Liver (tissue), 9 donors: ENCODE data around the gene SPI1. TPM values are rescaled to one million over a fixed set of nuclear protein-coding genes. Genes with fewer than 3 reads are reported as not detected.

Experiments
- DNase-seq: peaks from one replicate; pipeline ENCODE4 v3.0.0-alpha.2; 2017; ENCODE audit warnings: low spot score
- H3K27ac ChIP-seq, 2 donors: one replicate each; pipeline ENCODE4 v1.7.0; 2013; ENCODE audit warnings: inconsistent platforms in 2 of 2, low read length in 2 of 2, control low read depth in 1 of 2, low read depth in 1 of 2, mild to moderate bottlenecking in 1 of 2
- H3K27me3 ChIP-seq, 4 donors: one replicate each; pipeline versions ENCODE4 v1.6.1 to v1.7.0; 2013; ENCODE audit warnings: low read length in 3 of 4, inconsistent platforms in 1 of 4, mild to moderate bottlenecking in 1 of 4, moderate library complexity in 1 of 4; ENCODE audit not compliant: control insufficient read depth in 4 of 4, insufficient read depth in 4 of 4
- H3K36me3 ChIP-seq, 4 donors: one replicate each; pipeline versions ENCODE4 v1.6.1 to v1.7.0; 2013; ENCODE audit warnings: low read length in 3 of 4, mild to moderate bottlenecking in 3 of 4, low read depth in 1 of 4, moderate library complexity in 1 of 4; ENCODE audit not compliant: control insufficient read depth in 4 of 4, insufficient read depth in 3 of 4
- H3K4me1 ChIP-seq, 4 donors: one replicate each; pipeline versions ENCODE4 v1.6.1 to v1.7.0; 2013; ENCODE audit warnings: low read length in 3 of 4, mild to moderate bottlenecking in 3 of 4, moderate library complexity in 1 of 4; ENCODE audit not compliant: control insufficient read depth in 4 of 4, insufficient read depth in 4 of 4
- H3K4me3 ChIP-seq, 3 donors: one replicate each; pipeline versions ENCODE4 v1.6.1 to v1.7.0; 2013; ENCODE audit warnings: low read length in 3 of 3, control low read depth in 1 of 3, low read depth in 1 of 3, mild to moderate bottlenecking in 1 of 3
- H3K9ac ChIP-seq, 2 donors: one replicate each; pipeline ENCODE4 v1.7.0; 2013; ENCODE audit warnings: low read length in 2 of 2, mild to moderate bottlenecking in 2 of 2, moderate library complexity in 2 of 2, control low read depth in 1 of 2, low read depth in 1 of 2
- H3K9me3 ChIP-seq, 4 donors: one replicate each; pipeline versions ENCODE4 v1.6.1 to v1.7.0; 2013; ENCODE audit warnings: low read length in 3 of 4; ENCODE audit not compliant: control insufficient read depth in 4 of 4
- EGR1 ChIP-seq, 2 donors: IDR thresholded peaks; 2 replicates each; pipeline ENCODE4 v1.6.1; 2016 to 2018; ENCODE audit warnings: antibody characterized with exemption in 2 of 2, low read depth in 2 of 2
- FOXA1 ChIP-seq: IDR thresholded peaks from 2 replicates; pipeline ENCODE4 v1.6.1; 2016; ENCODE audit warnings: antibody characterized with exemption
- FOXA2 ChIP-seq: IDR thresholded peaks from 2 replicates; pipeline ENCODE4 v1.6.1; 2016; ENCODE audit warnings: antibody characterized with exemption
- GABPA ChIP-seq, 2 donors: IDR thresholded peaks in 1 of 2; conservative IDR thresholded peaks in 1 of 2; 2 replicates each; pipeline ENCODE4 v1.6.1; 2016; ENCODE audit warnings: antibody characterized with exemption in 2 of 2, mild to moderate bottlenecking in 1 of 2, moderate library complexity in 1 of 2
- HNF4A ChIP-seq, 2 donors: conservative IDR thresholded peaks; 2 replicates each; pipeline ENCODE4 v1.6.1; 2016; ENCODE audit warnings: antibody characterized with exemption in 2 of 2, mild to moderate bottlenecking in 2 of 2
- HNF4G ChIP-seq: IDR thresholded peaks from 2 replicates; pipeline ENCODE4 v1.6.1; 2016; ENCODE audit warnings: antibody characterized with exemption
- JUND ChIP-seq, 2 donors: IDR thresholded peaks; 2 replicates each; pipeline ENCODE4 v1.6.1; 2016; ENCODE audit warnings: antibody characterized with exemption in 2 of 2
- NR2F2 ChIP-seq: IDR thresholded peaks from 2 replicates; pipeline ENCODE4 v1.6.1; 2016; ENCODE audit warnings: antibody characterized with exemption
- RAD21 ChIP-seq, 2 donors: IDR thresholded peaks; 2 replicates each; pipeline ENCODE4 v1.6.1; 2016; ENCODE audit warnings: antibody characterized with exemption in 2 of 2, mild to moderate bottlenecking in 2 of 2
- RXRA ChIP-seq, 2 donors: IDR thresholded peaks; 2 replicates each; pipeline ENCODE4 v1.6.1; 2017 to 2018; ENCODE audit warnings: antibody characterized with exemption in 2 of 2, mild to moderate bottlenecking in 1 of 2
- SP1 ChIP-seq: IDR thresholded peaks from 2 replicates; pipeline ENCODE4 v1.6.1; 2018; ENCODE audit warnings: antibody characterized with exemption, mild to moderate bottlenecking
- TAF1 ChIP-seq: conservative IDR thresholded peaks from 2 replicates; pipeline ENCODE4 v1.6.1; 2016; ENCODE audit warnings: antibody characterized with exemption, mild to moderate bottlenecking
- YY1 ChIP-seq: IDR thresholded peaks from 2 replicates; pipeline ENCODE4 v1.6.1; 2016; ENCODE audit warnings: antibody characterized with exemption, mild to moderate bottlenecking
- WGBS: extraction: QIAGEN DNeasy Blood & Tissue Kit; methylation state at CpG from one replicate; pipeline ENCODE4 v1.1.7; 2013; 5-methylcytosine and 5-hydroxymethylcytosine counted together
- polyA plus RNA-seq, 2 donors: library from polyadenylated mRNA; stranded (reverse) in 1 of 2; unstranded in 1 of 2; fragments of 200-250 nt in 1 of 2; fragments of >200 nt in 1 of 2; fragmentation: Nextera tagmentation in 1 of 2; extraction: Ambion mirVana in 1 of 2; gene quantifications; one replicate each; pipeline versions ENCODE4 v1.2.1 to v1.2.3, GENCODE V29; 2013 to 2015
- total RNA-seq, 2 donors: library from RNA; depleted of rRNA; stranded (reverse); fragments of >200 nt; gene quantifications; one replicate each; pipeline ENCODE4 v1.2.3, GENCODE V29; 2014
- TF ChIP-seq, protein P1 (sequence below): IDR thresholded peaks from 2 replicates; pipeline ENCODE4 v1.6.1; 2016; ENCODE audit warnings: antibody characterized with exemption, mild to moderate bottlenecking
- TF ChIP-seq, protein P2 (sequence below): IDR thresholded peaks from 2 replicates; pipeline ENCODE4 v1.6.1; 2016; ENCODE audit warnings: antibody characterized with exemption
- TF ChIP-seq, protein P3 (sequence below): IDR thresholded peaks from 2 replicates; pipeline ENCODE4 v1.6.1; 2016; ENCODE audit warnings: antibody characterized with exemption
- TF ChIP-seq, protein P4 (sequence below): fragments of 150-350 bp; IDR thresholded peaks from 2 replicates; pipeline ENCODE4 v1.5.1; 2017; ENCODE audit warnings: improper control_type of control experiment, low read depth, low read length; ENCODE audit not compliant: missing input control
- TF ChIP-seq, protein P5 (sequence below): IDR thresholded peaks from 2 replicates; pipeline ENCODE4 v1.6.1; 2016; ENCODE audit warnings: antibody characterized with exemption
- donor health status: healthy.
- donor health status: healthy.
- donor health status: healthy.
- donor health status: healthy.
- donor health status: healthy.

SPI1 gene
- total and polyA plus RNA-seq, 4 donors, result 2.3 to 14.4 (median 13.3) TPM

DNA sequence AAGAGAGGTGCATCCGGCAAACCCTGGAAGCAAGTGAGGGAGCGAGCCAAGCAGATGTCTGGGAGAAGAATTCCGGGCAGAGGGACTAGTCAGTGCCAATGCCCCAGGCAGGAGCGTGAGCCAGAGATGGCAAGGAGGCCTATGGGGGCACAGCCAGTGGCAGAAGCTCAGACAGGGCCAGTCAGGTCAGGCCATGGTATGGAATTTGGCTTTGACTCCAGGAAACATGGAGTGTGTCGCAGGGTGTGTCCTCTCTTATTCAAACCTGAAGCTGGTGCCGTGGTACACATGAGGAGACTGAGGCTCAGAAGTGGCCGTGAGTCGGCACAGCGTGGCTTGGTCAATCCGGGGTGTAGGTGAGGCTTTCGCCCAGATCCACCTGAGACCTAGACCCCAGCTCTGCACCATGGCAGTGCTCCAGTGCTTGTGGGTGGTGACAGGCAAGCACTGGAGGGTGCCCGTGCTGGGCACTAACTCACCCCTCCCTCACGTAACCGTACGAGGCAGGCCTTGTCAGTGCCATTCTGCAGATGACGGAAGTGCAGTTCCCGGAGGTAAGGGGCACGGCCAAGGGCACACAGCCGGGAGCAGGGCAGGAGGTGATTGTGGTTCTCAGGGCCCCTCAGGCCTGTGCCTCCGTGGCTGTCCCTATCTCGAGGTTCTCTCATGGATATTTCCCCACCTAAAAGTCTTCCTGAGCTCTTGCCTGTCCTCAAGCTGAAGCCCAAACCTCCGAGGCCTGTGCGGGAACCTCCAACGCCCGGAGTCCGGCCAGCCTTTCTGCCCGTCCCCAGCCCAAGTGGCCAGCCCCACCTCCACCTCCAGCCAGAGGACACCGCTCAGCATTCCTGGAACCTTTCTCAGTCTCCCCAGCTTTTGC, 10.6 kb upstream of the SPI1 start:
- Histone ChIP-seq H3K9ac (no peak overlapping the region), H3K36me3 (no peaks in the 10 kb centered on the region), H3K27ac (peak overlapping the region; percentile 53 to 76), H3K9me3 (no peaks in the 10 kb centered on the region), H3K27me3 (no peaks in the 10 kb centered on the region), H3K4me1 (peaks cover 0 to 9% (median 0%) of the 10 kb centered on the region in 4 donors), H3K4me3 (no peak overlapping the region)
- DNase-seq, result no peak
- no peak for TF ChIP-seq JUND (IDR thresholded peaks at IDR 0.05)
- TF ChIP-seq, protein P1, sequence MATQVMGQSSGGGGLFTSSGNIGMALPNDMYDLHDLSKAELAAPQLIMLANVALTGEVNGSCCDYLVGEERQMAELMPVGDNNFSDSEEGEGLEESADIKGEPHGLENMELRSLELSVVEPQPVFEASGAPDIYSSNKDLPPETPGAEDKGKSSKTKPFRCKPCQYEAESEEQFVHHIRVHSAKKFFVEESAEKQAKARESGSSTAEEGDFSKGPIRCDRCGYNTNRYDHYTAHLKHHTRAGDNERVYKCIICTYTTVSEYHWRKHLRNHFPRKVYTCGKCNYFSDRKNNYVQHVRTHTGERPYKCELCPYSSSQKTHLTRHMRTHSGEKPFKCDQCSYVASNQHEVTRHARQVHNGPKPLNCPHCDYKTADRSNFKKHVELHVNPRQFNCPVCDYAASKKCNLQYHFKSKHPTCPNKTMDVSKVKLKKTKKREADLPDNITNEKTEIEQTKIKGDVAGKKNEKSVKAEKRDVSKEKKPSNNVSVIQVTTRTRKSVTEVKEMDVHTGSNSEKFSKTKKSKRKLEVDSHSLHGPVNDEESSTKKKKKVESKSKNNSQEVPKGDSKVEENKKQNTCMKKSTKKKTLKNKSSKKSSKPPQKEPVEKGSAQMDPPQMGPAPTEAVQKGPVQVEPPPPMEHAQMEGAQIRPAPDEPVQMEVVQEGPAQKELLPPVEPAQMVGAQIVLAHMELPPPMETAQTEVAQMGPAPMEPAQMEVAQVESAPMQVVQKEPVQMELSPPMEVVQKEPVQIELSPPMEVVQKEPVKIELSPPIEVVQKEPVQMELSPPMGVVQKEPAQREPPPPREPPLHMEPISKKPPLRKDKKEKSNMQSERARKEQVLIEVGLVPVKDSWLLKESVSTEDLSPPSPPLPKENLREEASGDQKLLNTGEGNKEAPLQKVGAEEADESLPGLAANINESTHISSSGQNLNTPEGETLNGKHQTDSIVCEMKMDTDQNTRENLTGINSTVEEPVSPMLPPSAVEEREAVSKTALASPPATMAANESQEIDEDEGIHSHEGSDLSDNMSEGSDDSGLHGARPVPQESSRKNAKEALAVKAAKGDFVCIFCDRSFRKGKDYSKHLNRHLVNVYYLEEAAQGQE, result no peak
- no peak for TF ChIP-seq GABPA (IDR thresholded peaks at IDR 0.05 in 1 of 2, conservative IDR thresholded peaks at IDR 0.05 in 1 of 2)
- no peak for TF ChIP-seq FOXA1
- TF ChIP-seq YY1, result no peak
- no peak for TF ChIP-seq FOXA2
- TF ChIP-seq HNF4A (conservative IDR thresholded peaks at IDR 0.05), result no peak
- TF ChIP-seq, protein P2, sequence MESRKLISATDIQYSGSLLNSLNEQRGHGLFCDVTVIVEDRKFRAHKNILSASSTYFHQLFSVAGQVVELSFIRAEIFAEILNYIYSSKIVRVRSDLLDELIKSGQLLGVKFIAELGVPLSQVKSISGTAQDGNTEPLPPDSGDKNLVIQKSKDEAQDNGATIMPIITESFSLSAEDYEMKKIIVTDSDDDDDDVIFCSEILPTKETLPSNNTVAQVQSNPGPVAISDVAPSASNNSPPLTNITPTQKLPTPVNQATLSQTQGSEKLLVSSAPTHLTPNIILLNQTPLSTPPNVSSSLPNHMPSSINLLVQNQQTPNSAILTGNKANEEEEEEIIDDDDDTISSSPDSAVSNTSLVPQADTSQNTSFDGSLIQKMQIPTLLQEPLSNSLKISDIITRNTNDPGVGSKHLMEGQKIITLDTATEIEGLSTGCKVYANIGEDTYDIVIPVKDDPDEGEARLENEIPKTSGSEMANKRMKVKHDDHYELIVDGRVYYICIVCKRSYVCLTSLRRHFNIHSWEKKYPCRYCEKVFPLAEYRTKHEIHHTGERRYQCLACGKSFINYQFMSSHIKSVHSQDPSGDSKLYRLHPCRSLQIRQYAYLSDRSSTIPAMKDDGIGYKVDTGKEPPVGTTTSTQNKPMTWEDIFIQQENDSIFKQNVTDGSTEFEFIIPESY, result no peak
- TF ChIP-seq, protein P3, sequence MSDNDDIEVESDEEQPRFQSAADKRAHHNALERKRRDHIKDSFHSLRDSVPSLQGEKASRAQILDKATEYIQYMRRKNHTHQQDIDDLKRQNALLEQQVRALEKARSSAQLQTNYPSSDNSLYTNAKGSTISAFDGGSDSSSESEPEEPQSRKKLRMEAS, result no peak
- TF ChIP-seq, protein P4, sequence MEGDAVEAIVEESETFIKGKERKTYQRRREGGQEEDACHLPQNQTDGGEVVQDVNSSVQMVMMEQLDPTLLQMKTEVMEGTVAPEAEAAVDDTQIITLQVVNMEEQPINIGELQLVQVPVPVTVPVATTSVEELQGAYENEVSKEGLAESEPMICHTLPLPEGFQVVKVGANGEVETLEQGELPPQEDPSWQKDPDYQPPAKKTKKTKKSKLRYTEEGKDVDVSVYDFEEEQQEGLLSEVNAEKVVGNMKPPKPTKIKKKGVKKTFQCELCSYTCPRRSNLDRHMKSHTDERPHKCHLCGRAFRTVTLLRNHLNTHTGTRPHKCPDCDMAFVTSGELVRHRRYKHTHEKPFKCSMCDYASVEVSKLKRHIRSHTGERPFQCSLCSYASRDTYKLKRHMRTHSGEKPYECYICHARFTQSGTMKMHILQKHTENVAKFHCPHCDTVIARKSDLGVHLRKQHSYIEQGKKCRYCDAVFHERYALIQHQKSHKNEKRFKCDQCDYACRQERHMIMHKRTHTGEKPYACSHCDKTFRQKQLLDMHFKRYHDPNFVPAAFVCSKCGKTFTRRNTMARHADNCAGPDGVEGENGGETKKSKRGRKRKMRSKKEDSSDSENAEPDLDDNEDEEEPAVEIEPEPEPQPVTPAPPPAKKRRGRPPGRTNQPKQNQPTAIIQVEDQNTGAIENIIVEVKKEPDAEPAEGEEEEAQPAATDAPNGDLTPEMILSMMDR, result no peak
- TF ChIP-seq EGR1 (IDR thresholded peaks at IDR 0.05; ENCODE audit: low read depth in 2 of 2), result no peak
- no peak for TF ChIP-seq SP1
- TF ChIP-seq TAF1, result no peak
- no peak for TF ChIP-seq RAD21 (IDR thresholded peaks at IDR 0.05)
- no peak for TF ChIP-seq HNF4G
- TF ChIP-seq NR2F2, result no peak
- TF ChIP-seq, protein P5, sequence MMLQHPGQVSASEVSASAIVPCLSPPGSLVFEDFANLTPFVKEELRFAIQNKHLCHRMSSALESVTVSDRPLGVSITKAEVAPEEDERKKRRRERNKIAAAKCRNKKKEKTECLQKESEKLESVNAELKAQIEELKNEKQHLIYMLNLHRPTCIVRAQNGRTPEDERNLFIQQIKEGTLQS, result no peak
- no peak for TF ChIP-seq RXRA (IDR thresholded peaks at IDR 0.05)
- 91% methylated on average over 28 of the region's 28 CpGs for WGBS
